GM12872 (cell line): ENCODE data around the gene LYPD5.

Experiments used
- TF ChIP-seq, protein P1 (sequence below): IDR thresholded peaks from 3 replicates; pipeline ENCODE4 v1.5.1; 2011; ENCODE audit warnings: low read depth, mild to moderate bottlenecking, low read length, moderate library complexity; ENCODE audit not compliant: insufficient read depth

Gene LYPD5

DNA sequence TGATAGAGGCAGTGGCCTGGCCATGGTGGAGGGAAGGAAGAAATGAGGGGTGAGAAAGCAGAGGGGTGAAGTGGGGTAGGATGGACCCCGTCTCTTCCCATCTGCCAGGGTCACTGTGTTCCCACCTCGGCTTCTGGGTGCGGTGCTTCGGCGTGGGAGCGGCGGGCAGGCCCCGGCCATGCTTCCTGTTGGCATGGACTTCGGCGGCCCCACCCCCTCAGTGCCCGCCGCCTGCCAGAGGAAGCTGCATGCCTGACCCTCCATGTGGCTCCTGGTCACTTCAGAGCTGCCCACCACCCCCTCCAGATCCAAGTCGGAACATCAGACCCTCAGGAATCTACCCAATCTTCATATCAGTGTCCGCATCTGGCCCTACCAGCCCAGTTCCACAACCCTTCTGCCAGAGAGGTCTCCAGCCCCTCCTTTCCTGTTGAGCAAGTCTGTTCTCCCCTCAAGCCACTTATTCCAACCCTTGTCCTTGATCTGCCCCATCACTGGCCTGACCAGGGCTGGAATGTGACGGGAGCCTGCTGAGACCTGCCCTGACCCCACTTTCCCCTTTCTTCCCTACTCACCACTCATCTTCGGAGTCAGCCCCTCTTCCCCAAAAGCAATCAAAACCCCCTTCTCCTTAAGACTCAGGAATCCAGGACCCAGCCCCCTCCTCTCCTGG, 23.0 kb downstream of the LYPD5 start:
- TF ChIP-seq, protein P1, sequence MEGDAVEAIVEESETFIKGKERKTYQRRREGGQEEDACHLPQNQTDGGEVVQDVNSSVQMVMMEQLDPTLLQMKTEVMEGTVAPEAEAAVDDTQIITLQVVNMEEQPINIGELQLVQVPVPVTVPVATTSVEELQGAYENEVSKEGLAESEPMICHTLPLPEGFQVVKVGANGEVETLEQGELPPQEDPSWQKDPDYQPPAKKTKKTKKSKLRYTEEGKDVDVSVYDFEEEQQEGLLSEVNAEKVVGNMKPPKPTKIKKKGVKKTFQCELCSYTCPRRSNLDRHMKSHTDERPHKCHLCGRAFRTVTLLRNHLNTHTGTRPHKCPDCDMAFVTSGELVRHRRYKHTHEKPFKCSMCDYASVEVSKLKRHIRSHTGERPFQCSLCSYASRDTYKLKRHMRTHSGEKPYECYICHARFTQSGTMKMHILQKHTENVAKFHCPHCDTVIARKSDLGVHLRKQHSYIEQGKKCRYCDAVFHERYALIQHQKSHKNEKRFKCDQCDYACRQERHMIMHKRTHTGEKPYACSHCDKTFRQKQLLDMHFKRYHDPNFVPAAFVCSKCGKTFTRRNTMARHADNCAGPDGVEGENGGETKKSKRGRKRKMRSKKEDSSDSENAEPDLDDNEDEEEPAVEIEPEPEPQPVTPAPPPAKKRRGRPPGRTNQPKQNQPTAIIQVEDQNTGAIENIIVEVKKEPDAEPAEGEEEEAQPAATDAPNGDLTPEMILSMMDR: no peak

DNA sequence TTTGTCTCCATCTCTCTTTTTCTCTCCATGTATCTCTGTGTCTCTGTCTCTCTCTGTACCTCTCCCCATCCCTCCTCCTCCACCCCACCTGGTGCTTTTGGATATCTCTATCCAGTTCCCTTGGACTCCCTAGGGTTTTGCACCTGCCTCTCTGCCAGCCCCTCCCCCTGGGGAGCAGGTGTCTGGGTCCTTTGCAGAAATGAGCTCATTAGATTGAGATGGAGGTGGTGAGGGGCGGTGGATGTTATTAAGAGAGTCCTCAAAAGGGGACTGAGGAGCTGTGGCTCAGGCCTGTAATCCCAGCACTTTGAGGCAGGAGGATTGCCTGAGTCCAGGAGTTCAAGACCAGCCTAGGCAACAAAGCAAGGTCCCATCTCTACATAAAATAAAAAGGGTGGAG, 23.6 kb downstream of the LYPD5 start:
- TF ChIP-seq, protein P1: no peak

DNA sequence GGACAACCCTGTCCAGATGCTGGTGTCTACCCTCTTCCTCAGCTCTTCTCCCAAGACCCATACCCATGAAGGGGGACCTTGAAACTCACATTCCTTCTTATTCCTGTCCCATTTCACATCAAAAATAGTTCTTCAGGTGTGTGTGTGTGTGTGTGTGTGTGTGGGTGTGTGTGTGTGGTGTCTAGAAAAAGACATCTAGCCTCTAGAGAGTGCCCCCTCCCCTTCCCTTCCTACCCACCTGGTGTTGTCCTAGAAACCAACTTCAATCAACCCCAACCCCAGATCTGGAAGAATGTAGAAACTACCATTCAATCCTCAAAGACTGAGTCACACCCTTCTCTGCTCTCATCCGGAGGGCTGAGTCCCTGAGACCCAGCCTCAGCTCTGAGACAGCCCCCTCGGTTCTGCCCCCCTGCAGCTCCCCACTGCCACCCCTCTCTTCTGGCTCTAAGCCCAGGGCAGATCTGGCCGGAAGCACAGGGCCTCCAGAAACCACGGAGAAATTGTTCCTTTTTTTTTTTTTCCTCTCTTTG, 25.0 kb downstream of the LYPD5 start:
- TF ChIP-seq, protein P1: no peak

DNA sequence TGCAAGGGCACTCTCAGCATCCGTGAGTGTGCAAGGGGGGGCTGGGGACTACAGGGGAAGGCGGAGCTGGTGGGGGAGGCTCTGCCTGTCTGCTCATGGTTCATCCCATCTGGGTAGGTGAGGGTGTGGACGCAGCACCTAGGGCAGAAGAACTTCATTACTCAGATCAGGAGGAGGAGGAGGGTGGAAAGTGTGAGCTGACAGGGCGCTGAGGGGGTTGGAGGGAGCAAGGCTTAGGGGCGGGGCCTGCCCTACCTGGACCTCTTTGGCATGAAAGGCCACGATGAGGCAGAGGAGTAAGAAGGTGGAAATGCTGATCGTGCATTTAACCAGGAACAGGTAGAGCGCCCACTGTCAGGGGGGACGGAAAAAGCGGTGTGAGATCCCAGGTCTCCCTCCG, 26.0 kb downstream of the LYPD5 start:
- TF ChIP-seq, protein P1: no peak

DNA sequence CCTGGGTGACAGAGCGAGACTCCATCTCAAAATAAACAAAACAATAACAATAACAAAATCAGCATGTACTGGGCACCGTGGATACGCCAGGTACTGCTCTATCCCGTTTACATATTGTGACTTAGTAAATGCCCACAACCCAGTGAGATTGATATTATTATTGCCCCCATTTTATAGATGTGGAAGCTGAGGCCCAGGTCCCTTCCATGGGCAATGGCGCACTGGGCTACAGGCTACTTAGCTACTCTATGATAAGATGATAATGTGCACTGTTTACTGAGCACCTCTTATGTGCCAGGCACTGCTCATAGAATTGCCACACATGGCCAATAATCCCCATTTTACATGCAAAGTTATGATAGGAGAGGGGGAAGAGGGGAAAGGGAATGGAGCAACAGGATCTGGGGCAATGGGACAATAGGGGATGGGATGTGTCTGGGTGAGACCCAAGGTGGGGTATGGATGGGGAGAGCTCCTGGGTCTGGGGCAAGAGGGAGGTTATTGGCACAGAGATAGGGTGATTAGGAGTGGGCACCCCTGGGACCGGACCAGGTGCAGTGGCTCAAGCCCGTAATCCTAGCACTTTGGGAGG, 26.9 kb downstream of the LYPD5 start:
- TF ChIP-seq, protein P1: no peak

DNA sequence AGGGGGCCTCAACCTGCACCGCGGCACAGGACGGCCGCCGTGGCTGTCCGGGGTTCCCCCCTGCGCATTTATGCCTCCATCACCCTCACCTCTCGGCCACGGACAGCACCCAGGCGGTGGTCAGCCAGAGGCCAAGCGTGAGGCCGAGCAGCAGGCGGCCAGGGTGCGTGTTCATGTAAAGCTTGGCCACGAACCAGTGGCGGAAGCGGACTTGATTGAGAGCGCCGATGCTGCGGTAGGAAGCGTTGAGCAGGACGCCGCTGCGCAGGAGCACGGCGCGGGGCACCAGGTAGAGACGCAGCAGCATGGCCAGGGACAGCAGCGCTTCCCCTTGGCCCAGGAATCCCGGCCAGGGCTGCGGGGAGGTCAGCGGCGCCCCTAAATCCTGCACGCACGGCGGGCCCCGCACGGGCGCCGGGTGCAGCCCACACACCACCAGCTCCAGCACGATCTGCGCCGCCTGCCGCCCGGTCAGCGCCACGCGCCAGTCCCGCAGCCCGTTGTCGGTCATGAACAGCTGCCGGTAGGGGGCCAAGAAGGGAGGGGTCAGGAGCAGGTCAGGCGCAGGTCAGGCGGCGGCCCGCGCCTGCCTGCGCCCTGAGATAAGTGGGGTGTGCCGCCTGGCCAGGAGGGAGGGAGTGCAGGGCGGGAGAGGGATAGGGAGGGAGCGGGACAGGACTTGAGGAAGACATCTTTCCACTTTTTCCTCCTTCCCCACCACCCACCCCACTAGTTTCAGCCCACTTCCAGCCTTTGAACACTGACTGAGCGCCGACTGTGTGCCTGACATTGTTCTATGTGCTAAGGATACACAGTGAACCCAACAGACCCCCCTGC, 27.9 kb downstream of the LYPD5 start:
- TF ChIP-seq, protein P1: no peak

DNA sequence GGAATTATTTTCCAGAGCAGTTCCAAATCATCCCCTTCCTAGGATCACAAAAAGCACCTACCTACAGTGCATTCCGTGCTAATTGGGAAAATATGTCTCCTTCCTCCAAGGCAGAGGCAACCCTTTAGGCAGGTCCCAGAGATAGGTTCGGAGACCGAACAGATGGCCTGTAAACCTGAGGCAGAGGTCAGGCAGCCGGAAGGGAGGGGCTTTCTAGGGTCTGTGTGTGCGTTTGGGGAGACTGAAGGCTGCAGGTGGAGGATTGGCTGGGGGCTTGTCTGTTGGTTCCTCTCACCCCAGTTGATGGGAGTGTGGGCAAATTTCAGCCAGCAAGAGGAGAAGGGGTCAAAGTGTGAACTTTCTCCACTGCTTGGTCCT, 28.5 kb downstream of the LYPD5 start:
- TF ChIP-seq, protein P1: no peak
